H1 (cell line): Measurements from ENCODE around the gene SATB2.

ENCODE experiments used
- CHD2 ChIP-seq: IDR thresholded peaks from 2 replicates; pipeline ENCODE4 v1.6.1; 2012; ENCODE audit warnings: low read length, improper control_type of control experiment
- CTCF ChIP-seq, 3 experiments: IDR thresholded peaks; 1 replicate in 2 of 3; 2 replicates in 1 of 3; pipeline versions ENCODE4 v1.5.1 to v1.6.1; 2011; ENCODE audit warnings: low read length in 3 of 3, mild to moderate bottlenecking in 3 of 3, inconsistent platforms in 2 of 3, low read depth in 1 of 3, moderate library complexity in 1 of 3; ENCODE audit not compliant: insufficient read depth in 1 of 3; ENCODE audit errors: control extremely low read depth in 1 of 3
- GABPA ChIP-seq: IDR thresholded peaks from 2 replicates; pipeline ENCODE4 v1.6.1; 2011; ENCODE audit warnings: mild to moderate bottlenecking, low read length, moderate library complexity, borderline replicate concordance; ENCODE audit not compliant: insufficient read depth
- PHF8 ChIP-seq: fragments of 200-600 bp; sonication (generic); conservative IDR thresholded peaks from 2 replicates; pipeline ENCODE4 v1.7.1; 2012; ENCODE audit warnings: low read depth, mild to moderate bottlenecking, inconsistent platforms, low read length, moderate library complexity
- POLR2A ChIP-seq, 2 experiments: IDR thresholded peaks; 1 replicate in 1 of 2; 2 replicates in 1 of 2; pipeline ENCODE4 v1.6.1; 2011; ENCODE audit warnings: low read depth in 2 of 2, low read length in 2 of 2, mild to moderate bottlenecking in 2 of 2; ENCODE audit errors: control extremely low read depth in 1 of 2
- RAD21 ChIP-seq, 2 experiments: IDR thresholded peaks in 1 of 2; conservative IDR thresholded peaks in 1 of 2; 2 replicates each; pipeline ENCODE4 v1.6.1; 2011; ENCODE audit warnings: low read depth in 2 of 2, low read length in 2 of 2, improper control_type of control experiment in 1 of 2, inconsistent platforms in 1 of 2, mild to moderate bottlenecking in 1 of 2, moderate library complexity in 1 of 2

GRCh38 chr2:199490049-199490448, 32.3 kb upstream of the SATB2 start:
- no peak for TF ChIP-seq CHD2
- TF ChIP-seq PHF8, result no peak
- TF ChIP-seq GABPA, result no peak
- TF ChIP-seq CTCF (IDR thresholded peaks at IDR 0.05; ENCODE audit: control extremely low read depth in 1 of 3, insufficient read depth in 1 of 3, low read depth in 1 of 3, low read length in 3 of 3), result no peak
- TF ChIP-seq RAD21 (IDR thresholded peaks at IDR 0.05 in 1 of 2, conservative IDR thresholded peaks at IDR 0.05 in 1 of 2; ENCODE audit: low read depth in 2 of 2, low read length in 2 of 2), result no peak
- no peak for TF ChIP-seq POLR2A (IDR thresholded peaks at IDR 0.05; ENCODE audit: control extremely low read depth in 1 of 2, low read depth in 2 of 2, low read length in 2 of 2)
